Measurements from ENCODE around the gene RAB40AL. TPM values are rescaled to one million over a fixed set of nuclear protein-coding genes. Genes with fewer than 3 reads are reported as not detected.

Gene RAB40AL
- total RNA-seq, 2 donors from 2014 or later = 0.86 to 1.9 TPM

- DNase-seq (ENCODE audit: low spot score) = no peak
- intact Hi-C loops (cut with DNase I) = no loop called here
Measured at GRCh38 chrX:102976793-102977495, 39.9 kb downstream of the RAB40AL start.

- intact Hi-C loops (cut with DNase I) = no loop called here
- no peak for DNase-seq (ENCODE audit: low spot score)
Measured at GRCh38 chrX:102978594-102978993, 41.5 kb downstream of the RAB40AL start.

- no peak for DNase-seq (ENCODE audit: low spot score)
- intact Hi-C loops (cut with DNase I) = no loop called here
Measured at GRCh38 chrX:102979536-102979935, 42.5 kb downstream of the RAB40AL start.

DNA sequence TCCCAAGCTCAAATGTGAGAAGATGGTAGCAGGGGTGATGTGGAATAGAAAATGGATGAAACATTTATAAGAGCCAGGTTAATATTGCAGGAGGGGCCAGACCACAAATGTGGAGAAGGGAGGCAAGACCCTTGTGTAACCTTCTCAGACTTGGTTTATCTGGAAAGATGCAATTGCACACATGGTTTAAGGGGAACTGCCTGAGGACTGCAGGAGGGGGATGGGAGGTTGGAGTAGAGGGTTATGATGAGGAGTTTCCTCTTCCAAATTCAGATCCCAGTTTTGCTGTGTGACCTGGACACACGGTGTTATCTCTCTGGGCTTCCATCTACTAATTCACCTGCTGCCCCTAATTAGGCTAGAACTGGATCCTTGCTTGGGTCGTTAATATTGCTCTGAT, 46.1 kb downstream of the RAB40AL start:
- intact Hi-C loops (cut with DNase I) = no loop called here
- DNase-seq (ENCODE audit: low spot score) = no peak

DNA sequence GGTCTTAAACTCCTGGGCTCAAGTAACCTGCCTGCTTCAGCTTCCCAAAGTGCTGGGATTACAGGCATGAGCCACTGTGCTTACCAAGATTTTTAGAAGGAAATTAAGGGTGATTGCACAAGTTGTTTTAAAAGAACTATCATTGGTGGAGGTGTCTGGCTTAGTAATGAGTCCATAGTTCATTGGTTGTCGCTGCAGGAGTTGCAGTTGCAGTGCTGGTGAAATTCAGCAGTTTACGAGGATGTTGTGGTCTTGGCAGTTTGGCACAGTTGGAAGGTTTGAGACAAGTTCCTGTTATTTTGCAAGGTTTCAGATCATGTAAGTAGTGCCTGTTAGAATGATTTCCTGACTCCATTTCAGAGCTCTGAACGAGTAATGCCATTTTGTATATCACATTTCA, 48.1 kb downstream of the RAB40AL start:
- intact Hi-C loops (cut with DNase I) = no loop called here
- DNase-seq (ENCODE audit: low spot score) = no peak

Other genes with a start within 250 kb of the RAB40AL start
- 10 to 100 TPM in 1 of 2 donors, 1 to 10 TPM in 1; 9.3 to 11.5 TPM for gene GPRASP2, start 224.8 kb upstream of the RAB40AL start, total RNA-seq
- 1 to 10 TPM; 4.5 to 6.7 TPM for gene GPRASP3, start 216.5 kb upstream of the RAB40AL start, total RNA-seq
- under 1 TPM; 0.76 to 0.83 TPM for gene BEX1, start 126.9 kb downstream of the RAB40AL start, total RNA-seq
- 1 to 10 TPM; 1.2 to 3.1 TPM for gene NXF3, start 155.9 kb downstream of the RAB40AL start, total RNA-seq